HG03442 (cell line): ENCODE measurements around the gene ADNP2.
A peak's percentile ranks its signal among the peaks of the same experiment; 100 is the strongest.
"Not testable (repeated sequence)": the region's sequence is repeated elsewhere in the genome, so short reads cannot be mapped to it uniquely, and the experiment has no call there.

Experiments used
- ATAC-seq: cut with Tn5 transposase; IDR thresholded peaks from one replicate; pipeline ENCODE4 v1.9.1; 2021; ENCODE audit warnings: mild to moderate bottlenecking, moderate library complexity; ENCODE audit not compliant: unreplicated experiment

Gene ADNP2

GRCh38 chr18:80145196-80145804 is 36.2 kb downstream of the ADNP2 start:
- ATAC-seq, result no peak

GRCh38 chr18:80147037-80147417 is 38.0 kb downstream of the ADNP2 start:
- peak; percentile 26 for ATAC-seq

GRCh38 chr18:80147418-80148325 is 38.6 kb downstream of the ADNP2 start:
- peak; percentile 84 for ATAC-seq

- ATAC-seq, result no peak
Observed at GRCh38 chr18:80148326-80149199, 39.5 kb downstream of the ADNP2 start.

- ATAC-seq, result no peak
Observed at GRCh38 chr18:80149667-80150066, 40.6 kb downstream of the ADNP2 start.

- peak; percentile 79 for ATAC-seq
Observed at GRCh38 chr18:80154293-80154692, 45.2 kb downstream of the ADNP2 start.

GRCh38 chr18:80157708-80158343 is 48.8 kb downstream of the ADNP2 start:
- peak; percentile 50 for ATAC-seq

- no peak for ATAC-seq
Observed at GRCh38 chr18:80158365-80158764, 49.3 kb downstream of the ADNP2 start.

- no peak for ATAC-seq
Observed at GRCh38 chr18:80159713-80160636, 50.9 kb downstream of the ADNP2 start.

- ATAC-seq, result no peak
Observed at GRCh38 chr18:80161781-80162417, 52.8 kb downstream of the ADNP2 start.

- ATAC-seq, result no peak
Observed at GRCh38 chr18:80163183-80163582, 54.1 kb downstream of the ADNP2 start.

- ATAC-seq, result not testable (repeated sequence)
Observed at GRCh38 chr18:80164727-80165355, 55.8 kb downstream of the ADNP2 start.

GRCh38 chr18:80166240-80166639 is 57.2 kb downstream of the ADNP2 start:
- no peak for ATAC-seq

GRCh38 chr18:80166725-80167124 is 57.7 kb downstream of the ADNP2 start:
- no peak for ATAC-seq

- ATAC-seq, result no peak
Observed at GRCh38 chr18:80167331-80167730, 58.3 kb downstream of the ADNP2 start.

- ATAC-seq, result no peak
Observed at GRCh38 chr18:80167931-80168330, 58.9 kb downstream of the ADNP2 start.

- ATAC-seq, result no peak
Observed at GRCh38 chr18:80168346-80168745, 59.3 kb downstream of the ADNP2 start.

GRCh38 chr18:80168982-80169381 is 59.9 kb downstream of the ADNP2 start:
- no peak for ATAC-seq

GRCh38 chr18:80169607-80170006 is 60.5 kb downstream of the ADNP2 start:
- no peak for ATAC-seq
